HG03280 (cell line): ENCODE measurements around the gene TPTE.
"Not testable (repeated sequence)": the region's sequence is repeated elsewhere in the genome, so short reads cannot be mapped to it uniquely, and the experiment has no call there.

Experiments used
- ATAC-seq: cut with Tn5 transposase; IDR thresholded peaks from one replicate; pipeline ENCODE4 v1.9.1; 2021; ENCODE audit warnings: mild to moderate bottlenecking, moderate library complexity; ENCODE audit not compliant: unreplicated experiment

TPTE gene

GRCh38 chr21:10521091-10521598, at the start of gene TPTE:
Gene TPTE, plus strand, starts transcription at chr21:10521583. Its CDS starts 17,141 bp downstream, at chr21:10538724.
- ATAC-seq = no peak

GRCh38 chr21:10471999-10472398, 49.4 kb upstream of the TPTE start:
- ATAC-seq = not testable (repeated sequence)

- ATAC-seq = not testable (repeated sequence)
These were observed 43.6 kb upstream of the TPTE start for GRCh38 chr21:10477794-10478193.

GRCh38 chr21:10479875-10480274, 41.5 kb upstream of the TPTE start:
- ATAC-seq = not testable (repeated sequence)

GRCh38 chr21:10484864-10485263, 36.5 kb upstream of the TPTE start:
- ATAC-seq = not testable (repeated sequence)

- ATAC-seq = not testable (repeated sequence)
These were observed 30.9 kb upstream of the TPTE start for GRCh38 chr21:10490453-10490852.

- no peak for ATAC-seq
These were observed 10.3 kb upstream of the TPTE start for GRCh38 chr21:10511116-10511515.

GRCh38 chr21:10516889-10517288, 4.5 kb upstream of the TPTE start:
- not testable (repeated sequence) for ATAC-seq

GRCh38 chr21:10517904-10518303, 3.5 kb upstream of the TPTE start:
- ATAC-seq = not testable (repeated sequence)

- not testable (repeated sequence) for ATAC-seq
These were observed 585 bp downstream of the TPTE start for GRCh38 chr21:10521835-10522500.

- no peak for ATAC-seq
These were observed 18.6 kb downstream of the TPTE start for GRCh38 chr21:10539956-10540355.

- not testable (repeated sequence) for ATAC-seq
These were observed 23.0 kb downstream of the TPTE start for GRCh38 chr21:10544376-10544775.

- not testable (repeated sequence) for ATAC-seq
These were observed 26.5 kb downstream of the TPTE start for GRCh38 chr21:10547868-10548267.

- ATAC-seq = not testable (repeated sequence)
These were observed 27.1 kb downstream of the TPTE start for GRCh38 chr21:10548331-10548954.

GRCh38 chr21:10570803-10571202, 49.4 kb downstream of the TPTE start:
- not testable (repeated sequence) for ATAC-seq

GRCh38 chr21:10574531-10575310, 53.3 kb downstream of the TPTE start:
- ATAC-seq = not testable (repeated sequence)

- ATAC-seq = no peak
These were observed 53.9 kb downstream of the TPTE start for GRCh38 chr21:10575311-10575667.

GRCh38 chr21:10578910-10579309, 57.5 kb downstream of the TPTE start:
- ATAC-seq = not testable (repeated sequence)

- not testable (repeated sequence) for ATAC-seq
These were observed 67.7 kb downstream of the TPTE start for GRCh38 chr21:10589115-10589514.

- not testable (repeated sequence) for ATAC-seq
These were observed 85.7 kb downstream of the TPTE start for GRCh38 chr21:10607074-10607473.

- not testable (repeated sequence) for ATAC-seq
These were observed 92.9 kb downstream of the TPTE start for GRCh38 chr21:10614285-10614684.
